ENCODE measurements around the gene LRRC8C.
"Not testable (repeated sequence)": the region's sequence is repeated elsewhere in the genome, so short reads cannot be mapped to it uniquely, and the experiment has no call there.

The LRRC8C gene

GRCh38 chr1:89632657-89633247 is at the start of gene LRRC8C:
LRRC8C (plus strand) TSS chr1:89633120; CDS start chr1:89686474, 53,354 bp downstream.
- peak; percentile 90 for DNase-seq

- DNase-seq: no peak
Observed at GRCh38 chr1:89584211-89584610, 48.7 kb upstream of the LRRC8C start.

- DNase-seq: no peak
Observed at GRCh38 chr1:89584781-89585180, 48.1 kb upstream of the LRRC8C start.

GRCh38 chr1:89587729-89588161 is 45.2 kb upstream of the LRRC8C start:
- no peak for DNase-seq

GRCh38 chr1:89588480-89588879 is 44.4 kb upstream of the LRRC8C start:
- DNase-seq: no peak

- DNase-seq: no peak
Observed at GRCh38 chr1:89589515-89589914, 43.4 kb upstream of the LRRC8C start.

- peak; percentile 74 for DNase-seq
Observed at GRCh38 chr1:89590341-89591080, 42.4 kb upstream of the LRRC8C start.

GRCh38 chr1:89592861-89593302 is 40.0 kb upstream of the LRRC8C start:
- not testable (repeated sequence) for DNase-seq

GRCh38 chr1:89594096-89594740 is 38.7 kb upstream of the LRRC8C start:
- no peak for DNase-seq

GRCh38 chr1:89596698-89597097 is 36.2 kb upstream of the LRRC8C start:
- no peak for DNase-seq

GRCh38 chr1:89598450-89599331 is 34.2 kb upstream of the LRRC8C start:
- DNase-seq: no peak

- DNase-seq: no peak
Observed at GRCh38 chr1:89599332-89599630, 33.6 kb upstream of the LRRC8C start.

- DNase-seq: no peak
Observed at GRCh38 chr1:89600451-89601224, 32.3 kb upstream of the LRRC8C start.

GRCh38 chr1:89602871-89603404 is 30.0 kb upstream of the LRRC8C start:
- no peak for DNase-seq

GRCh38 chr1:89603651-89604413 is 29.1 kb upstream of the LRRC8C start:
- no peak for DNase-seq

- DNase-seq: no peak
Observed at GRCh38 chr1:89604414-89604735, 28.5 kb upstream of the LRRC8C start.

- no peak for DNase-seq
Observed at GRCh38 chr1:89605692-89606091, 27.2 kb upstream of the LRRC8C start.

- DNase-seq: no peak
Observed at GRCh38 chr1:89606227-89606980, 26.5 kb upstream of the LRRC8C start.

GRCh38 chr1:89607156-89607555 is 25.8 kb upstream of the LRRC8C start:
- DNase-seq: no peak

GRCh38 chr1:89607586-89608318 is 25.2 kb upstream of the LRRC8C start:
- no peak for DNase-seq

Data from islet precursor cell (in vitro differentiated cells).